ENCODE measurements around the gene ROBO3. TPM values are rescaled to one million over a fixed set of nuclear protein-coding genes. Genes with fewer than 3 reads are reported as not detected.

ROBO3 gene
- total RNA-seq, 1 donor from 2014 or later: 40.0 TPM

DNA sequence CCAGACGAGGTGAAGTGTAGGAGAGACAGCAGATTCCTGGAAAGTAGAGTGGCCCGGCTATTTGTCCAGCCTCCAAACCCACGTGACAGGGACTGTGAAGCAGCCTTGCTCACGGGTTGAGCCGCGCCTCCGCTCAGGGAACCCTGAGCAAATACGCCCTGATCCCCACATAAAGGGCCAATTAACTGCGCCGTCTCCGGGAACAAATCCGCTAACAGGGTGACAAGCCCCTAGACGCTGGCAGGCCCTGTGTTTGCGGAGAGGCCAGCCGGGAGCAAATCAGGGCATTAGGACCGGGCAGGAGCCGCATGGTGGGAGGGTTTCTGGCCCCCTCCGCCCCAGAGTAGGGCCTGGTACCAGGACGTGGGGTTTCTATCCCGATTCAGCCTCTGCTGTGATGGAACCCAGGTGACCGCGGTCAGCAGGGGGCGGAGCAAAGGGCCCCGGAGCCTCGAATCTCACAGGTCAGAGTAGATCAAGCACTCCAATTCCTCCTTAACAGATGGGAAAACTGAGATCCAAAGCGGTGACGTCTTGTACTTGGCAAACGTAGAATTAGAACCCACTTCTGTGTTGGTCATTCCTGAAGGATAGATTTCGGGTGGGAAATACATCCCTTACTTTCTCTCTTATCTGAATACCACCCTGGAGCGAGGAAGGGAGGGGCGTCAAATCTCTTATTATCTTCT is 2.0 kb upstream of the ROBO3 start:
- H3K4me1 Mint-ChIP-seq (ENCODE audit: unreplicated experiment): peaks cover 22% of the 10 kb centered on the region
- no peaks in the 10 kb centered on the region for H3K9me3 Mint-ChIP-seq (ENCODE audit: unreplicated experiment)
- no peak overlapping the region for H3K27ac Mint-ChIP-seq (ENCODE audit: unreplicated experiment)
- no peaks in the 10 kb centered on the region for H3K36me3 Mint-ChIP-seq (ENCODE audit: low read depth, unreplicated experiment)
- no peak for DNase-seq (ENCODE audit: low spot score)
- TF ChIP-seq, protein P1, sequence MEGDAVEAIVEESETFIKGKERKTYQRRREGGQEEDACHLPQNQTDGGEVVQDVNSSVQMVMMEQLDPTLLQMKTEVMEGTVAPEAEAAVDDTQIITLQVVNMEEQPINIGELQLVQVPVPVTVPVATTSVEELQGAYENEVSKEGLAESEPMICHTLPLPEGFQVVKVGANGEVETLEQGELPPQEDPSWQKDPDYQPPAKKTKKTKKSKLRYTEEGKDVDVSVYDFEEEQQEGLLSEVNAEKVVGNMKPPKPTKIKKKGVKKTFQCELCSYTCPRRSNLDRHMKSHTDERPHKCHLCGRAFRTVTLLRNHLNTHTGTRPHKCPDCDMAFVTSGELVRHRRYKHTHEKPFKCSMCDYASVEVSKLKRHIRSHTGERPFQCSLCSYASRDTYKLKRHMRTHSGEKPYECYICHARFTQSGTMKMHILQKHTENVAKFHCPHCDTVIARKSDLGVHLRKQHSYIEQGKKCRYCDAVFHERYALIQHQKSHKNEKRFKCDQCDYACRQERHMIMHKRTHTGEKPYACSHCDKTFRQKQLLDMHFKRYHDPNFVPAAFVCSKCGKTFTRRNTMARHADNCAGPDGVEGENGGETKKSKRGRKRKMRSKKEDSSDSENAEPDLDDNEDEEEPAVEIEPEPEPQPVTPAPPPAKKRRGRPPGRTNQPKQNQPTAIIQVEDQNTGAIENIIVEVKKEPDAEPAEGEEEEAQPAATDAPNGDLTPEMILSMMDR (IDR thresholded peaks at IDR 0.05; ENCODE audit: unreplicated experiment): no peak
- H3K27me3 Mint-ChIP-seq (ENCODE audit: unreplicated experiment): peaks cover 33% of the 10 kb centered on the region
- H3K4me3 Mint-ChIP-seq (ENCODE audit: unreplicated experiment): peak overlapping the region; percentile 8

DNA sequence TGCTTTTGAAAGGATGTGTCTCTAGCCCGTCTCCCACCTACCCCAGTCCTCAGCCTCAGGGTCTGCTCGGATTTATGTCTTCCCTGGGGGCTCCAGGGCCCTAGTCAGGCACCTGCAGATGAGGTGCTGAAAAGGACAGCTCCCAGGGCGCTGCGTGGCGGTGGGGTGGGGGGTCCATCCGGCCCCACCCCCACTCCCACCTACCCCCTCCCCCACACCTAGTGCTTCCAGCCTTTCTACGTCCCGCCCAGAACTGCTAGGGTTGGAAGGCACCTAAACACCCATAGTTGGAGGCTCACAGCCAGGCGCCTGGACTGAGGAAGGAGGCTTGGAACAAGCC is 1.4 kb upstream of the ROBO3 start:
- TF ChIP-seq, protein P1 (IDR thresholded peaks at IDR 0.05; ENCODE audit: unreplicated experiment): no peak
- Mint-ChIP-seq H3K4me3 (ENCODE audit: unreplicated experiment) (no peak overlapping the region), H3K9me3 (ENCODE audit: unreplicated experiment) (no peaks in the 10 kb centered on the region), H3K27me3 (ENCODE audit: unreplicated experiment) (peaks cover 33% of the 10 kb centered on the region), H3K36me3 (ENCODE audit: low read depth, unreplicated experiment) (no peaks in the 10 kb centered on the region), H3K4me1 (ENCODE audit: unreplicated experiment) (peaks cover 25% of the 10 kb centered on the region), H3K27ac (ENCODE audit: unreplicated experiment) (no peak overlapping the region)
- no peak for DNase-seq (ENCODE audit: low spot score)

DNA sequence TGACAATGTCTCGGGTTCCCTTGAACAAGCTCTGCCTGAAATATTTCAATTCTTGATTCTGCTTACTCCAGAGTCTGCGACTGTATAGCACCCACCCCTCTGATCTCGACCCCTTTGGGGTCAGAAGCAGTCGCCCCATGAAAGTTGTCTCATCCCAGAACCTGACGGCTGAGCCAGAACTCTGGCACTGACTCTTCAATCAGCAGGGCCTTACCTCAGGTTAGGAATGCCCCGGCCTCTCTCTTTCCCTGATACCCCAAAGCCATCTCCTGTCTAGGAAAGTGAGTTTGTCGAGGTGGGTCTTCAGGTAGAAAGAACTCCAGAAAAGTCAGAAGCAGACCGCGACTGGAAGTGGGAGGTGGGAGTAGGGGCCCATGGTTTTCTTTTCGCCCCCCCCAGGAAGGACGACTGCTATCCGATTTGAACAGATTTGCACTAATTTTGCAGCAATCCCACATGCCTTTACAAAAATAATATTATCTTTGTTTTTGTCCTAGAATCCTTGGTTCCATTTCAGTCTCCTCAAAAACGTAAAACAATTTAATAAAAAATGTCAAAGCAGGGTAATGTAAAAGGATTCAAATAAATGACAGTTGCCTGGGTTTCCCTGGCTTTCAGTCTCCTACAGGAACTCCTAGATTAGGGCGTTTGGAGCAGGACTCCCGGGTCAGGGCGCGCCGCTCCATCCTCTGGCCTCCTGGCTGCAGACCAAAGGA is 898 bp upstream of the ROBO3 start:
- Mint-ChIP-seq H3K27me3 (ENCODE audit: unreplicated experiment) (peaks cover 33% of the 10 kb centered on the region), H3K4me3 (ENCODE audit: unreplicated experiment) (no peak overlapping the region), H3K27ac (ENCODE audit: unreplicated experiment) (no peak overlapping the region), H3K4me1 (ENCODE audit: unreplicated experiment) (peaks cover 25% of the 10 kb centered on the region), H3K9me3 (ENCODE audit: unreplicated experiment) (no peaks in the 10 kb centered on the region), H3K36me3 (ENCODE audit: low read depth, unreplicated experiment) (no peaks in the 10 kb centered on the region)
- no peak for DNase-seq (ENCODE audit: low spot score)
- TF ChIP-seq, protein P1 (IDR thresholded peaks at IDR 0.05; ENCODE audit: unreplicated experiment): no peak

DNA sequence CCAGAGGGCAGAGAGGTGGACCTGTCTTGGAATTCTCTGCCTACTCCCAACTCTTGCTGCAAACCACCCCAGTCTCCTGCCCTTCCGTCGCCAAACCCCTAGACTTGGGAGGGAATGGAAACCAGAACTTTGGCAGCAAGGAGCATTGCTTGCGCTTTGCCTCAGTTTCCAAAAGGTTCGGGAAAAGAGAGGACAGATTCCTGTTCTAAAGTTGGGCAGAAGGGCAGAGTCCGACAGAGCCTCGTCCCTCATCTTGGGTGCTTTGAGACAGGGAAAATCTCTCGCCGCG is 396 bp upstream of the ROBO3 start:
- Mint-ChIP-seq H3K4me1 (ENCODE audit: unreplicated experiment) (peaks cover 28% of the 10 kb centered on the region), H3K36me3 (ENCODE audit: low read depth, unreplicated experiment) (no peaks in the 10 kb centered on the region), H3K27me3 (ENCODE audit: unreplicated experiment) (peaks cover 35% of the 10 kb centered on the region), H3K27ac (ENCODE audit: unreplicated experiment) (no peak overlapping the region), H3K4me3 (ENCODE audit: unreplicated experiment) (no peak overlapping the region), H3K9me3 (ENCODE audit: unreplicated experiment) (no peaks in the 10 kb centered on the region)
- no peak for DNase-seq (ENCODE audit: low spot score)
- TF ChIP-seq, protein P1 (IDR thresholded peaks at IDR 0.05; ENCODE audit: unreplicated experiment): no peak
